ENCODE data around the gene ZNF48.

The ZNF48 gene

GRCh38 chr16:30358990-30359870, 36.0 kb upstream of the ZNF48 start:
- no peak for DNase-seq (ENCODE audit: low spot score)

- no peak for DNase-seq (ENCODE audit: low spot score)
These were observed 35.4 kb upstream of the ZNF48 start for GRCh38 chr16:30359871-30360170.

DNA sequence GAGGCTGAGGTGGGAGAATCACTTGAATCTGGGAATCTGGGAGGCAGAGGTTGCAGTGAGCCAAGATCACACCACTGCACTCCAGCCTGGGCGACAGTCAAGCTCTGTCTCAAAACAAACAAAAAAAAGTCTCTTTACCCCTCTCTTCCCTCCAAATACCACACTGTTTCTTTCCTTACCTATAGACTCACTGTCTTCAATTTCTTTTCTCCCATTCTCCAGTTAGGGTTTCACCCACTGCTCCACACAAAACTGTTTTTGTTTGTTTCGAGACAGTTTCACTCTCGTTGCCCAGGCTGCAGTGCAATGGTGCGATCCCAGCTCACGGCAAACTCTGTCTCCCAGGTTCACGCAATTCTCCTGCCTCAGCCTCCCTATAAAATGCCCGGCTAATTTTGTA, 34.0 kb upstream of the ZNF48 start:
- DNase-seq (ENCODE audit: low spot score): no peak

DNA sequence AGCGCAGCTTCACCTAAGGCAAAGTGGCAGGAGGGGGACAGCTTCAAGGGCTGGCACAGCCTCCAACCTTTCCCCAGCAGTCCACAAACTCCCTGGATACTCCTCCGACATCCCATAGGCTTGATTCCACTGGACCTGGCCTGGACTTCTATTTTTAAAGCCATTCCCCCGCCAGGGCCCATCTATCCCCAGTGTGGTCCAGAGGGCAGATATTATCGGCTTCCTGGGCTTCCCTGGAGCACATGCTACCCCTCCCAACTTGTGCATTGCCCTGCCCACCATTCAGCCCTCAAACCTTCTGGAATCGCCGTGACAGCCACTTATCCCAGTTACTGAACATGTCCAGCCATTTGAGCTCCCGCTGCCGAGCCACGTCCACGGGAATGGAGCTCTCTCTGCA, 30.0 kb upstream of the ZNF48 start:
- no peak for DNase-seq (ENCODE audit: low spot score)

- no peak for DNase-seq (ENCODE audit: low spot score)
These were observed 28.7 kb upstream of the ZNF48 start for GRCh38 chr16:30366511-30366910.

- no peak for DNase-seq (ENCODE audit: low spot score)
These were observed 27.7 kb upstream of the ZNF48 start for GRCh38 chr16:30367349-30368009.

- peak; percentile 51 for DNase-seq (ENCODE audit: low spot score)
These were observed 27.0 kb upstream of the ZNF48 start for GRCh38 chr16:30368122-30368791.

DNA sequence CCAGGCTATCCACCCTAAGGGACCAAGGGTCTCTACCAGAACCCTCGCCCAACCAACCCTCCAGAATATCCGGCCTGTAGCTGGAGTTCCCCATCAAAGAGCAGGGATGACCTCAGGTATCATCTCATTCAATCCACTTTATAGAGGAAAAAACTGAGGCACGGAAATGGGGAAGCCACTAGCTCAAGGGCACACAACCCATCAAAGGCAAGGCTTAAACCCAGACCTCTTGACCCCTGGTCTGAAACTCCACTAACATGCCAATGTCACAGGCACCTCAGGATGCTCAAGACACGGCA, 26.5 kb upstream of the ZNF48 start:
- DNase-seq (ENCODE audit: low spot score): no peak

DNA sequence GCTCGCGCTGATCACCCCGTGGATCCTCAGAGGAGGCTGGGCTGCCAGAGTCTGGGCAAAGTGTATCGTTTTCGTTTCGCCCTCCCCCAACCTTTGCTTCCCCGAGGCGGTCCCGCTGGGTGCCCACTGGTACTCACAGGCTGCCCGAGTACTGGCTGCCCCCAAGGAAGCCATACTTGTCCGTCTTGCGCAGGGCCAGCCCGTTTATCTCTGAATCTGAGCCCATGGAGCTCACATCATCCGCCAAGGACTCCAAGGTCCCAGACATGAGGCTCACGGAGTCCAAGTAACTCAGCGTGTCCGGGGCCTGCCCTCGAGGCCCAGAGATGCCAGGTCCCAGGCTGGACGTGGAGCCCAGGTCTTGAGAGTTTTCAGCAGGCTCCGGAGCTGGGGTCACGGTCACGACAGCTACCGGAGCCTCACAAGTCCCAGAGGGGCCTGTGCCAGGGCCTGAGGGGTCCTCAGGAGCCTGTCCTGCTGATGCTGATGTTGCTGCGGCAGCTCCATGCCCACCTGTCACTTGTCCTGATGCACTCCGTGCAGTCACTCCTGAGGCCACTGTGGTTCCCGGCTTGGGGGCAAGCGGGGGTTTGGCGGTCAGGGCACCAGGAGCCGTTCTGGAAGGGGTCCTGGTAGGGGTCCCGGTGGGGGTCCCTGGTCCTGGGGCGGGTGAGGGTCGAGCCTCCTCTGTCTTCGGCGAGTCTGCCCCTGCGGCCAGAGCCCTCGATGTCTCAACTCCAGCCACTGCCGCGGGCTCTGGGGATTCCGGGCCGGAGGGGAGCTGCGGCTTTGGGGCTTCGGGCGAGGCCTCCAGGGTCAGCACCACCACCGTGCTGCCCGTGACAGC, 25.9 kb upstream of the ZNF48 start:
- DNase-seq (ENCODE audit: low spot score): no peak

DNA sequence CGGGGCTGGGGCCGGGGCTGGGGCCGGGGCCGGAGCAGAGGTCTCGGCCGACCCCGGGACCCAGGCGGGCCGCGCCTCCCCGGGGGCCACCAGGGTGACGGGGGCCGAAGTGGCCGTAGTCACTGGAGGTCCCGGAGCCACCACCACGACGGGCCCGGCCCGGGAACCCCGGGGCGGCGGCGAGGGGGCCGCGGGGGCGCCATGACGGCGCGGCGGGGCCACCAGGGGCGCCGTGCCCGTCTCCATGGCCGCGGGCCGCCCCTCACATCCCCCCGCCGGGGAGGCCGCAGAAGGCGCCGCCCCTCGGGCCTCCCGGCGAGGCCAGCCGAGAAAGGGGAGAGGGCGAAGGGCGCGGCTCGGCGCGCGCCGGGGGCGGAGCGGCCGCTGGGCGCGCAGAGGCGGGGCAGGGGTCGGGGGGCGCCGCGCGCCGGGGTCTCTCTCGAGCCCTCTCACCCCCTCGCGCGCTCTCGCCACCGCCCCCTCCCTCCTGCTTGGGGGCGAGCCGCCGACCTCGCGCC, 25.2 kb upstream of the ZNF48 start:
- DNase-seq (ENCODE audit: low spot score): no peak

DNA sequence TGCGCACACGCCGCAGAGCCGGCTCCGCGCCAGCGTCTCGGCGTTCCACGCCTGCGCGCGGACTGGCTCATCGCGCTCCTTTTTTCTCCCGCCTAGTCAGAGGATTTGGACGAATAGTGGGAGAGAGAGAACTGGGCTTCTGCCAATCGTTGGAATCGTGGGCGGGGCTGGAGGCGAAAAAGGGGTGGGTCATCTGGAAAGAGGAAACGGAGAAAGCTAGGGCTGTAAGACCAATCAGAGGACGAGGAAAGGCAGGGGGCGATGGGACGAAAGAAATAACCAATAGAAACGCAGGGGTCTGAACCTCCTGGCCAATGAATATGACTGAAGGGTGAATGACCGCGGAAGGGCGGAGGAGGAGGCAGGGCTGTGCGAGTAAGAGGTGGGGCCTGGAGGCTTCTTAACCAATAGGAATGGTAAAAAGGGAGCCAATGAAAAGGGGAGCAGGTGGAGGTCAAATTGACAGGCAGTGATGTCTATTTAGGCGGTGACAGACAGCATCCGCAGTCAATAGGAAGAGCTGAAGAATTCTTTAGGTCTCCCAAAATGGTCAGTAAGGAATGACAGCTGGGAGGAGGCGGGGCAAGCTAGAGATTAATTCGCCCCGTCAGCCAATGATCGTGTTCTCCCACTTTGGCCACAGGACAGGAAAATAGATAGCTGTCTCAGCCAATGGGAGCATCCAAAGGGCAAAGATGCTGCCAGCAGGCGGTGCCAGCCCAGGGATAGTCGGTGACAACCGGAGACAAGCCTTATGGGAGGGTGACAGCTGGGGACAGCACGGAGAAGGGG, 24.6 kb upstream of the ZNF48 start, which contains the start of gene TBC1D10B:
Gene TBC1D10B (minus strand): TSS at position 39 of the 792 bp plus-strand sequence. CDS start 311 bp downstream, outside the sequence.
- peak; percentile 99 for DNase-seq (ENCODE audit: low spot score)

GRCh38 chr16:30371248-30371816, 23.9 kb upstream of the ZNF48 start:
- DNase-seq (ENCODE audit: low spot score): no peak

GRCh38 chr16:30372038-30372712, 23.0 kb upstream of the ZNF48 start:
- no peak for DNase-seq (ENCODE audit: low spot score)

- DNase-seq (ENCODE audit: low spot score): no peak
These were observed 22.5 kb upstream of the ZNF48 start for GRCh38 chr16:30372725-30373124.

GRCh38 chr16:30374538-30374937, 20.7 kb upstream of the ZNF48 start, which contains the start of gene MYL11:
TSS of gene MYL11 (plus strand) at chr16:30374802. CDS start at chr16:30374858, 56 bp downstream.
- no peak for DNase-seq (ENCODE audit: low spot score)

DNA sequence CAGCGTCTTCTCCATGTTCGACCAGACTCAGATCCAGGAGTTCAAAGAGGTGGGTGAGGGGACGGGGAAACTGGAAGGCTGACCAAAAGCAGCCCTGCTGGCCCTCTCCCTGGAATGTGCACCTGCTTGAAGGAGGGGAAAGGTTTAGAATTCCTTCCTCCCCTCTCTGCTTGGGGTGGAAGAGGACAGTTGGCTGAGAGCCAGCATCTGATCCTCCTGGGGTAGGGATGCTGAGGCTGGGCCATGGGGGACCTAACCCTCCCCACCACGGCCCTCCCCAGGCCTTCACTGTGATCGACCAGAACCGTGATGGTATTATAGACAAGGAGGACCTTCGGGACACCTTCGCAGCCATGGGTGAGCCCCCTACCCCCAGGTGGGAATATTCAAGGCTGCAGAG, 19.4 kb upstream of the ZNF48 start:
- no peak for DNase-seq (ENCODE audit: low spot score)

DNA sequence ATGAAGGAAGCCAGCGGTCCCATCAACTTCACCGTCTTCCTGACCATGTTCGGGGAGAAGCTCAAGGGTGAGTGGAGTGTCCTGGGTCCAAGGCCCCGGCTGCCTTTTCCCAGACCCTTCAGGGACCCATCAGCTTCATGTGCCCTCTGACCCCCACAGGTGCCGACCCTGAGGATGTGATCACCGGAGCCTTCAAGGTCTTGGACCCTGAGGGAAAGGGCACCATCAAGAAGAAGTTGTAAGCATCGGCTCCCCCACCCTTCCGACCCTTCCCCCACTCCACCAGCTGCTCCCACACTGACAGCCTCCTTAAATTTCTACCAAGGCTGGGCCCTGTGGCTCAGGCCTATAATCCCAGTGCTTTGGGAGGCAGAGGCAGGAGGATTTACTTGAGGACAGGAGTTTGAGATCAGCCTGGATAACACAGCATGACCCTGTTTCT, 18.7 kb upstream of the ZNF48 start:
- DNase-seq (ENCODE audit: low spot score): no peak

DNA sequence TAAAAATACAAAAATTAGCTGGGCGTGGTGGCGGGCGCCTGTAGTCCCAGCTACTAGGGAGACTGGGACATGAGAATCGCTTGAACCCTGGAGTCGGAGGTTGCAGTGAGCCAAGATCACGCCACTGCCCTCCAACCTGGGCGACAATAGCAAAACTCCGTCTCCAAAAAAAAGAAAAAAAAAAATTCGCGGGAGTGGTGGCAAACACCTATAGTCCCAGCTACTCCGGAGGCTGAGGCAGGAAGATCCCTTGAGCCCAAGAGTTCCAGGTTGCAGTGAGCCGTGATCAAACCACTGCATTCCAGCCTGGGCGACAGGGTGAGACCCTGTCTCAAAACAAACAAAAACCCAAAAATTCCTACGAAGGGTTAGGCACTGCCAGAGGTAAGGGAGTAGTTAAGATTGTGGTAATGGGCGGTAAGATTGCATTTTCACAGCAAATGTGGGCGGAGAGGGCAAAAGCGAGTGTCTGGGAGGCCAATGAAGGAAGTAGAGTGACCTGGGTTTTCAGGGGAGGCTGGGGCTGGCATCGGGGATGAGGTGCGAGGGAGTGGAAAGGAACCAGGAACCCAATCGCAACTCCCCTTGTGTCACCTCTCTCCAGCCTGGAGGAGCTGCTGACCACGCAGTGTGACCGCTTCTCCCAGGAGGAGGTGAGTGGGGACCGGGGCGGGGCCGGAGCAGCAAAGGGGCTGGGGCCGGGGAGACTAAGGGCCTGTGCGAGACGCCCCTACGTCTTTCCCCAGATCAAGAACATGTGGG, 18.0 kb upstream of the ZNF48 start:
- DNase-seq (ENCODE audit: low spot score): no peak

GRCh38 chr16:30377812-30378235, 17.4 kb upstream of the ZNF48 start:
- DNase-seq (ENCODE audit: low spot score): peak; percentile 71

Data from AG08395 (cell line).